Right lobe of liver (tissue), 4 donors: ENCODE data around the gene LHFPL2.

Experiments used
- CTCF ChIP-seq, 4 donors: fragments of 200-600 bp in 3 of 4; fragments of 450-650 bp in 1 of 4; IDR thresholded peaks; one replicate each; pipeline versions ENCODE4 v1.5.1 to v1.8.0; 2016 to 2022; ENCODE audit warnings: antibody characterized with exemption in 4 of 4, mild to moderate bottlenecking in 2 of 4
- POLR2A ChIP-seq: fragments of 450-650 bp; IDR thresholded peaks from one replicate; pipeline ENCODE4 v1.6.1; 2017; ENCODE audit warnings: antibody characterized with exemption, mild to moderate bottlenecking
- donor health status: DM: no; HTN: no; CAD: no.
- donor health status: DM: no; HTN: no; CAD: no.
- donor health status: DM: no; HTN: yes; CAD: no.

DNA sequence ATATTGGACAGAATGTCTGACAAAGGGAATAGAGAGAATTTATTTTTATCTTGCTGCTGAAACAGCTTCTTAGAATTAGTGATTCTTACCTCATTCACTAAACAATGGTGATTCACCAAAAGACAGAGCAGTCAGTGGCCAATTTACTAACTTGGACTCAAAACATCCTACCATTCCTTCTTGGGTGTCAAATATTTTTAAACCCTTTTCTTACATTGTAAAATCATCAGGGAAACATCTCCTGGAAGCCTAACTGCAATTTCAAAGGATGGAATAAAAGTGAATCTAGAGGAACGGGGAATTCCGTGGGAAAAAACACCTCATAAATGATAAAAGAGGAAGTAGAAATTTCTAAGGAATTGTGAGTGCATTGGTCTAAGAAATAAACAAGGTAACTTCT is 97.7 kb downstream of the LHFPL2 start:
- no peak for TF ChIP-seq CTCF (IDR thresholded peaks at IDR 0.05)
- no peak for TF ChIP-seq POLR2A
